Liver (tissue), 9 donors: Measurements from ENCODE around the gene LPAR1. TPM values are rescaled to one million over a fixed set of nuclear protein-coding genes. Genes with fewer than 3 reads are reported as not detected.

ENCODE experiments used
- DNase-seq: peaks from one replicate; pipeline ENCODE4 v3.0.0-alpha.2; 2017; ENCODE audit warnings: low spot score
- H3K27ac ChIP-seq, 2 donors: one replicate each; pipeline ENCODE4 v1.7.0; 2013; ENCODE audit warnings: inconsistent platforms in 2 of 2, low read length in 2 of 2, control low read depth in 1 of 2, low read depth in 1 of 2, mild to moderate bottlenecking in 1 of 2
- H3K27me3 ChIP-seq, 4 donors: one replicate each; pipeline versions ENCODE4 v1.6.1 to v1.7.0; 2013; ENCODE audit warnings: low read length in 3 of 4, inconsistent platforms in 1 of 4, mild to moderate bottlenecking in 1 of 4, moderate library complexity in 1 of 4; ENCODE audit not compliant: control insufficient read depth in 4 of 4, insufficient read depth in 4 of 4
- H3K36me3 ChIP-seq, 4 donors: one replicate each; pipeline versions ENCODE4 v1.6.1 to v1.7.0; 2013; ENCODE audit warnings: low read length in 3 of 4, mild to moderate bottlenecking in 3 of 4, low read depth in 1 of 4, moderate library complexity in 1 of 4; ENCODE audit not compliant: control insufficient read depth in 4 of 4, insufficient read depth in 3 of 4
- H3K4me1 ChIP-seq, 4 donors: one replicate each; pipeline versions ENCODE4 v1.6.1 to v1.7.0; 2013; ENCODE audit warnings: low read length in 3 of 4, mild to moderate bottlenecking in 3 of 4, moderate library complexity in 1 of 4; ENCODE audit not compliant: control insufficient read depth in 4 of 4, insufficient read depth in 4 of 4
- H3K4me3 ChIP-seq, 3 donors: one replicate each; pipeline versions ENCODE4 v1.6.1 to v1.7.0; 2013; ENCODE audit warnings: low read length in 3 of 3, control low read depth in 1 of 3, low read depth in 1 of 3, mild to moderate bottlenecking in 1 of 3
- H3K9ac ChIP-seq, 2 donors: one replicate each; pipeline ENCODE4 v1.7.0; 2013; ENCODE audit warnings: low read length in 2 of 2, mild to moderate bottlenecking in 2 of 2, moderate library complexity in 2 of 2, control low read depth in 1 of 2, low read depth in 1 of 2
- H3K9me3 ChIP-seq, 4 donors: one replicate each; pipeline versions ENCODE4 v1.6.1 to v1.7.0; 2013; ENCODE audit warnings: low read length in 3 of 4; ENCODE audit not compliant: control insufficient read depth in 4 of 4
- ATF3 ChIP-seq: IDR thresholded peaks from 2 replicates; pipeline ENCODE4 v1.6.1; 2016; ENCODE audit warnings: antibody characterized with exemption
- CTCF ChIP-seq: fragments of 150-350 bp; IDR thresholded peaks from 2 replicates; pipeline ENCODE4 v1.5.1; 2017; ENCODE audit warnings: improper control_type of control experiment, low read depth, low read length; ENCODE audit not compliant: missing input control
- EGR1 ChIP-seq, 2 donors: IDR thresholded peaks; 2 replicates each; pipeline ENCODE4 v1.6.1; 2016 to 2018; ENCODE audit warnings: antibody characterized with exemption in 2 of 2, low read depth in 2 of 2
- FOXA1 ChIP-seq: IDR thresholded peaks from 2 replicates; pipeline ENCODE4 v1.6.1; 2016; ENCODE audit warnings: antibody characterized with exemption
- FOXA2 ChIP-seq: IDR thresholded peaks from 2 replicates; pipeline ENCODE4 v1.6.1; 2016; ENCODE audit warnings: antibody characterized with exemption
- GABPA ChIP-seq, 2 donors: IDR thresholded peaks in 1 of 2; conservative IDR thresholded peaks in 1 of 2; 2 replicates each; pipeline ENCODE4 v1.6.1; 2016; ENCODE audit warnings: antibody characterized with exemption in 2 of 2, mild to moderate bottlenecking in 1 of 2, moderate library complexity in 1 of 2
- HNF4A ChIP-seq, 2 donors: conservative IDR thresholded peaks; 2 replicates each; pipeline ENCODE4 v1.6.1; 2016; ENCODE audit warnings: antibody characterized with exemption in 2 of 2, mild to moderate bottlenecking in 2 of 2
- JUND ChIP-seq, 2 donors: IDR thresholded peaks; 2 replicates each; pipeline ENCODE4 v1.6.1; 2016; ENCODE audit warnings: antibody characterized with exemption in 2 of 2
- MAX ChIP-seq: IDR thresholded peaks from 2 replicates; pipeline ENCODE4 v1.6.1; 2016; ENCODE audit warnings: antibody characterized with exemption
- NR2F2 ChIP-seq: IDR thresholded peaks from 2 replicates; pipeline ENCODE4 v1.6.1; 2016; ENCODE audit warnings: antibody characterized with exemption
- RAD21 ChIP-seq, 2 donors: IDR thresholded peaks; 2 replicates each; pipeline ENCODE4 v1.6.1; 2016; ENCODE audit warnings: antibody characterized with exemption in 2 of 2, mild to moderate bottlenecking in 2 of 2
- REST ChIP-seq: IDR thresholded peaks from 2 replicates; pipeline ENCODE4 v1.6.1; 2016; ENCODE audit warnings: antibody characterized with exemption, mild to moderate bottlenecking
- RXRA ChIP-seq, 2 donors: IDR thresholded peaks; 2 replicates each; pipeline ENCODE4 v1.6.1; 2017 to 2018; ENCODE audit warnings: antibody characterized with exemption in 2 of 2, mild to moderate bottlenecking in 1 of 2
- SP1 ChIP-seq: IDR thresholded peaks from 2 replicates; pipeline ENCODE4 v1.6.1; 2018; ENCODE audit warnings: antibody characterized with exemption, mild to moderate bottlenecking
- TAF1 ChIP-seq: conservative IDR thresholded peaks from 2 replicates; pipeline ENCODE4 v1.6.1; 2016; ENCODE audit warnings: antibody characterized with exemption, mild to moderate bottlenecking
- YY1 ChIP-seq: IDR thresholded peaks from 2 replicates; pipeline ENCODE4 v1.6.1; 2016; ENCODE audit warnings: antibody characterized with exemption, mild to moderate bottlenecking
- ZBTB33 ChIP-seq: IDR thresholded peaks from 2 replicates; pipeline ENCODE4 v1.6.1; 2016; ENCODE audit warnings: antibody characterized with exemption
- WGBS: extraction: QIAGEN DNeasy Blood & Tissue Kit; methylation state at CpG from one replicate; pipeline ENCODE4 v1.1.7; 2013; 5-methylcytosine and 5-hydroxymethylcytosine counted together
- polyA plus RNA-seq, 2 donors: library from polyadenylated mRNA; stranded (reverse) in 1 of 2; unstranded in 1 of 2; fragments of 200-250 nt in 1 of 2; fragments of >200 nt in 1 of 2; fragmentation: Nextera tagmentation in 1 of 2; extraction: Ambion mirVana in 1 of 2; gene quantifications; one replicate each; pipeline versions ENCODE4 v1.2.1 to v1.2.3, GENCODE V29; 2013 to 2015
- total RNA-seq, 2 donors: library from RNA; depleted of rRNA; stranded (reverse); fragments of >200 nt; gene quantifications; one replicate each; pipeline ENCODE4 v1.2.3, GENCODE V29; 2014
- donor health status: healthy.
- donor health status: healthy.
- donor health status: healthy.
- donor health status: healthy.
- donor health status: healthy.

LPAR1 gene
- total and polyA plus RNA-seq, 4 donors = 0.51 to 3.6 (median 1.1) TPM

GRCh38 chr9:110942522-110942921 lies 95.7 kb downstream of the LPAR1 start:
- no peaks in the 10 kb centered on the region for H3K4me1 ChIP-seq
- no peak for DNase-seq
- H3K27me3 ChIP-seq = no peaks in the 10 kb centered on the region
- H3K9me3 ChIP-seq = no peaks in the 10 kb centered on the region
- H3K4me3 ChIP-seq = no peak overlapping the region
- 74% methylated on average over 1 of the region's 1 CpG for WGBS
- no peak overlapping the region for H3K9ac ChIP-seq
- TF ChIP-seq GABPA (IDR thresholded peaks at IDR 0.05 in 1 of 2, conservative IDR thresholded peaks at IDR 0.05 in 1 of 2) (no peak), REST (no peak), RAD21 (IDR thresholded peaks at IDR 0.05) (no peak), FOXA1 (no peak), NR2F2 (no peak), YY1 (no peak), ZBTB33 (no peak), RXRA (IDR thresholded peaks at IDR 0.05) (no peak), JUND (IDR thresholded peaks at IDR 0.05) (no peak)
- H3K36me3 ChIP-seq = no peaks in the 10 kb centered on the region
- no peak overlapping the region for H3K27ac ChIP-seq

- Histone ChIP-seq H3K4me3 (no peak overlapping the region), H3K27me3 (no peaks in the 10 kb centered on the region), H3K9me3 (no peaks in the 10 kb centered on the region), H3K9ac (no peak overlapping the region), H3K36me3 (no peaks in the 10 kb centered on the region), H3K4me1 (no peaks in the 10 kb centered on the region), H3K27ac (no peak overlapping the region)
- no peak for TF ChIP-seq GABPA (IDR thresholded peaks at IDR 0.05 in 1 of 2, conservative IDR thresholded peaks at IDR 0.05 in 1 of 2)
- TF ChIP-seq EGR1 (IDR thresholded peaks at IDR 0.05; ENCODE audit: low read depth in 2 of 2) = no peak
- TF ChIP-seq RAD21 (IDR thresholded peaks at IDR 0.05) = no peak
- no peak for TF ChIP-seq NR2F2
- TF ChIP-seq ZBTB33 = no peak
- TF ChIP-seq HNF4A (conservative IDR thresholded peaks at IDR 0.05) = no peak
- no peak for TF ChIP-seq CTCF
- no peak for TF ChIP-seq TAF1
- TF ChIP-seq ATF3 = no peak
- TF ChIP-seq RXRA (IDR thresholded peaks at IDR 0.05) = no peak
- no peak for TF ChIP-seq MAX
- TF ChIP-seq YY1 = no peak
- no peak for TF ChIP-seq FOXA2
- no peak for TF ChIP-seq SP1
- no peak for TF ChIP-seq REST
- WGBS = 93% methylated on average over 6 of the region's 6 CpGs
- no peak for DNase-seq
Observed at GRCh38 chr9:110940951-110941557, 97.2 kb downstream of the LPAR1 start.
